Activated CD8-positive, alpha-beta T cell treated with anti-CD3 and anti-CD28 coated beads for 36 hours (primary cell): ENCODE results near the gene SYTL4. TPM values are rescaled to one million over a fixed set of nuclear protein-coding genes. Genes with fewer than 3 reads are reported as not detected.
A peak's percentile ranks its signal among the peaks of the same experiment; 100 is the strongest.

Source experiments
- ATAC-seq: fragments of 200-7000 bp; cut with Tn5 transposase; one replicate; pipeline ENCODE4 v1.10.0; 2021; ENCODE audit warnings: mild to moderate bottlenecking, moderate library complexity
- CTCF ChIA-PET: fragments of 350-600 bp; sonication (Branson Sonifier 250); formaldehyde crosslinking; loops from one replicate; lab custom pipeline; 2021; ENCODE audit warnings: antibody characterized with exemption; lab: Charles Lee
- POLR2A ChIA-PET: fragments of 350-600 bp; sonication (Branson Sonifier 250); formaldehyde crosslinking; loops from one replicate; lab custom pipeline; 2021; ENCODE audit warnings: antibody characterized with exemption; lab: Charles Lee
- DNase-seq: peaks from one replicate; pipeline ENCODE4 v3.0.0-alpha.2; 2020
- H3K27ac Mint-ChIP-seq: one replicate; pipeline ENCODE4 v1.8.0; 2021; ENCODE audit warnings: mild to moderate bottlenecking, mixed read lengths
- H3K27me3 Mint-ChIP-seq: one replicate; pipeline ENCODE4 v1.8.0; 2021; ENCODE audit warnings: mixed read lengths
- H3K36me3 Mint-ChIP-seq: one replicate; pipeline ENCODE4 v1.8.0; 2021; ENCODE audit warnings: low read depth, mixed read lengths
- H3K4me1 Mint-ChIP-seq: one replicate; pipeline ENCODE4 v1.8.0; 2021; ENCODE audit warnings: low read depth, mixed read lengths
- H3K4me3 Mint-ChIP-seq: one replicate; pipeline ENCODE4 v1.8.0; 2021; ENCODE audit warnings: mild to moderate bottlenecking, moderate library complexity, mixed read lengths
- H3K9me3 Mint-ChIP-seq: one replicate; pipeline ENCODE4 v1.8.0; 2021; ENCODE audit warnings: mixed read lengths
- intact Hi-C: fragments of 100-400 bp; cut with micrococcal nuclease; formaldehyde crosslinking; loops from one replicate; pipeline ENCODE4 v1.10.0; 2022
- total RNA-seq, 2 experiments: library from RNA; stranded (reverse); gene quantifications; one replicate each; pipeline ENCODE4 v1.2.3, GENCODE V29; 2021
- TF ChIP-seq, protein P1 (sequence below): fragments of 200-600 bp; IDR thresholded peaks from one replicate; pipeline ENCODE4 v1.8.0; 2022; ENCODE audit warnings: antibody characterized with exemption, mild to moderate bottlenecking

Gene SYTL4
- total RNA-seq, 2 experiments from 2014 or later: not detected

DNA sequence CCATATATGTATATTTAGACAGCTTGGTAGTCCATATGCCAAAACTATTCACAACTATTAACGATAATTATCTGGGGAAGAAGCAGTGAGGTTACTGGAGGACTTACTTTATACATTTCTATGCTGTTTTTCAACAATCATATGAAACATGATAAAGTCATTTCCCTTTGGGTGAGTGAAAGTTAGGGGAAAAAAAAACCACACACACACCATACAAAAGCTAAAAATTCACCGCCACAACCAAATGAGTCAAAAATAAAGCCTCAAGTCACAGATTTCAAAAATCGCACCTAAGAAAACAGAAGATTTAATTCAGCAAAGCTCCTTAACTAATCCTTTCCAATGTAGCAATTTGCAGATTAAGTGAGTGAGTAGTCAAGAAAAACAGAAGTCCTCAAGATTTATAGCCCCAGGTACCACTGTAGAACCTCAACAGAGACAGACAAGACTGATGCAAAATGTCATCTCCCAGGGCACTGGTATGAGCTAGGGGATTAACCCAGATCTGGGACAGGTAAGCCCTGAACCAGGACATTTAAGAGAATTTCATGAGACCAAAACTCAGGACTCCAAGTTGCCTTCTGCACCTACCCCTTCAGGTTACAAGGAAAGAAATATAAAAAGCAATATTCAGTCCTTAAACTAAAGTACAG, 35.1 kb downstream of the SYTL4 start:
- Mint-ChIP-seq H3K27ac (no peak overlapping the region), H3K27me3 (peaks cover 16% of the 10 kb centered on the region), H3K4me3 (no peak overlapping the region), H3K9me3 (no peaks in the 10 kb centered on the region), H3K36me3 (no peaks in the 10 kb centered on the region), H3K4me1 (peaks cover 6% of the 10 kb centered on the region)
- DNase-seq (no peak), ATAC-seq (no peak)
- TF ChIP-seq, protein P1, sequence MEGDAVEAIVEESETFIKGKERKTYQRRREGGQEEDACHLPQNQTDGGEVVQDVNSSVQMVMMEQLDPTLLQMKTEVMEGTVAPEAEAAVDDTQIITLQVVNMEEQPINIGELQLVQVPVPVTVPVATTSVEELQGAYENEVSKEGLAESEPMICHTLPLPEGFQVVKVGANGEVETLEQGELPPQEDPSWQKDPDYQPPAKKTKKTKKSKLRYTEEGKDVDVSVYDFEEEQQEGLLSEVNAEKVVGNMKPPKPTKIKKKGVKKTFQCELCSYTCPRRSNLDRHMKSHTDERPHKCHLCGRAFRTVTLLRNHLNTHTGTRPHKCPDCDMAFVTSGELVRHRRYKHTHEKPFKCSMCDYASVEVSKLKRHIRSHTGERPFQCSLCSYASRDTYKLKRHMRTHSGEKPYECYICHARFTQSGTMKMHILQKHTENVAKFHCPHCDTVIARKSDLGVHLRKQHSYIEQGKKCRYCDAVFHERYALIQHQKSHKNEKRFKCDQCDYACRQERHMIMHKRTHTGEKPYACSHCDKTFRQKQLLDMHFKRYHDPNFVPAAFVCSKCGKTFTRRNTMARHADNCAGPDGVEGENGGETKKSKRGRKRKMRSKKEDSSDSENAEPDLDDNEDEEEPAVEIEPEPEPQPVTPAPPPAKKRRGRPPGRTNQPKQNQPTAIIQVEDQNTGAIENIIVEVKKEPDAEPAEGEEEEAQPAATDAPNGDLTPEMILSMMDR: no peak
- ChIA-PET CTCF (interaction anchor here (1.0 to 1.8 kb wide), 3 partner anchors 10 to 72 kb away, joined by 5 read pairs; no protein-coding TSS in a partner anchor), POLR2A (interaction anchor here (0.6 kb wide), 1 partner anchor 10 kb away, joined by 3 read pairs; no protein-coding TSS in a partner anchor)
- intact Hi-C loops: no loop called here

DNA sequence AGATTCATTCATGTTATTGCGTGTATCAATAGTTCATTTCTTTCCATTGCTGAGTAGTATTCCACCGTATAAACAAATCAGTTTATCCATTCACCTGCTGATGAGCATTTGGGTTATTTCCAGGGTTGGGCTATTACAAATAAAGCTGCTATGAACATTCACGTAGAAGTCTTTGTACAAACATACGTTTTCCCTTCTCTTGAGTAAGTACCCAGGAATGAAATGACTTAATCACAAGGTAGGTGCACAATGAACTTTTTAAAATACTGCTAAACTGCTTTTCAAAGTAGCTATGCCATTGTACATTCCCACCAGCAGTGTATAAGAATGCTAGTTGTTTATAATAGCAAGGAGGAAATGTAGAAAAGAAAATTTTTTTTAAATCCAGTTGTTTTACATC, 35.9 kb downstream of the SYTL4 start:
- TF ChIP-seq, protein P1: no peak
- DNase-seq (no peak), ATAC-seq (no peak)
- H3K9me3 Mint-ChIP-seq: no peaks in the 10 kb centered on the region
- intact Hi-C loops: no loop called here
- H3K27me3 Mint-ChIP-seq: peaks cover 15% of the 10 kb centered on the region
- H3K27ac Mint-ChIP-seq: no peak overlapping the region
- no peaks in the 10 kb centered on the region for H3K36me3 Mint-ChIP-seq
- CTCF ChIA-PET: interaction anchor here (1.5 to 1.8 kb wide), 2 partner anchors 10 to 72 kb away, joined by 5 read pairs; no protein-coding TSS in a partner anchor
- H3K4me1 Mint-ChIP-seq: peaks cover 6% of the 10 kb centered on the region
- POLR2A ChIA-PET: no interaction called here
- no peak overlapping the region for H3K4me3 Mint-ChIP-seq

DNA sequence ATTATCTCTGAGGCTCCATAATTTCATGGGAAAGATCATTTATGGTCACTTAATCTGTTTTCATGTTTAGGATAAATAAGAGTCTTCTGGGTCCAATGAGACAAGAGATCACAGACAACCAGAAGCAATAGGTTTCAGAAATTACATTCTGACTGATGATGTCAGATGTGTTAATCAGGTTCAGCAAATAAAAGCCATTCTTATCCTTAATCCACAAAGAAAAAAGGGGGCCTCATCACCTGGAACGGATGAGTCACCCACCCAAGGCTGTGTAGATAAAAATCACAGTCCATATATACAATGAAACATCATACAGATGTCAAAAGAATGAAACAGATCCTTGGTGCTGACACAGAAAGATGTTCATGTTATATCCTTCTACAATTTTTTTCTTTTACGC, 36.6 kb downstream of the SYTL4 start:
- POLR2A ChIA-PET: no interaction called here
- ATAC-seq: peak; percentile 34
- DNase-seq: peak; percentile 40
- Mint-ChIP-seq H3K36me3 (no peaks in the 10 kb centered on the region), H3K27me3 (peaks cover 15% of the 10 kb centered on the region), H3K4me3 (no peak overlapping the region), H3K27ac (no peak overlapping the region), H3K9me3 (no peaks in the 10 kb centered on the region), H3K4me1 (peaks cover 6% of the 10 kb centered on the region)
- intact Hi-C loops: no loop called here
- CTCF ChIA-PET: no interaction called here
- TF ChIP-seq, protein P1: no peak

DNA sequence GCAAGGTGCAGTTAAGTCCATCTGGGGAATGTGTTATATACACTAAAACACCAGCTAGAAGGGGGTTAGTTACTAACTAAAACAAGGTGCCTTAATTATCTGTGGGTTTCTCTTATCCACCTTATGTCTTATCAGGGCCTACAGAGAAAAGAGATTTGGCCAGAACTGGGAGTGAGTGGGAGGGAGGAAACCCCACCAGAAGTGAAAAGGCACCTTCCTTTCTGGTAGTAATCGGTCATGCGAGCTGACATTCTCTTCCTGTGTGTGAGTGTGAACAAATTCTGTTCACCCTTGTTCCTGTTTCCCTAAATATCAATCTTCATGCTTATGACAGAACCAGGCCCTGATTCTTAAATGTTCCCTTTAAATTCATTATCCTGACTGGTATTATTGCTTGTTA, 44.4 kb downstream of the SYTL4 start:
- intact Hi-C loops: loop anchor here (1.0 kb wide), 1 partner anchor 81 kb away; no protein-coding TSS in a partner anchor
- ATAC-seq (peak; percentile 62), DNase-seq (peak; percentile 32)
- Mint-ChIP-seq H3K4me3 (no peak overlapping the region), H3K27ac (no peak overlapping the region), H3K9me3 (no peaks in the 10 kb centered on the region), H3K4me1 (peaks cover 17% of the 10 kb centered on the region), H3K36me3 (no peaks in the 10 kb centered on the region), H3K27me3 (peaks cover 3% of the 10 kb centered on the region)
- ChIA-PET CTCF (interaction anchor here (1.1 to 9.6 kb wide), 5 partner anchors 9 to 175 kb away, joined by 3 to 172 read pairs (median 5); no protein-coding TSS in a partner anchor), POLR2A (interaction anchor here (0.9 kb wide), 1 partner anchor 81 kb away, joined by 5 read pairs; no protein-coding TSS in a partner anchor)
- TF ChIP-seq, protein P1: no peak

DNA sequence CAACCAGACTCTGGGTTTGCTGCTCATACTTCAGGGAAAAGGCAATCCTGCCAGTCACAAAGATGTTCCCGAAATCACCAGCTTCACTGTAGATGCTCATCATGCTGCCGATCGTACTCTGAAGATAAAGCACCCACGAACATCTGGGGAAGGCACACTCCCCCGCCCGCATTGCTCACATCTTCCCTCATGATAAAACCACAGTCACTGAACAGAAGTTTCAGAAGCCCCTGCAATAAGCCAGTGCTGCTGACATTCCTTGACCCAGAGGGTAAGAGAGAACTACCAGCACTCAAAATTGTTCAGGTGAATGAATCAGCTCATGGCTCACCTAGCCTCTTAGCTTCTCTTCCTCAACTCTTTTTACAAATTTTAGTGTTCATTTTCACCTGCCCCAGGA, 44.8 kb downstream of the SYTL4 start:
- no peaks in the 10 kb centered on the region for H3K36me3 Mint-ChIP-seq
- ChIA-PET POLR2A (interaction anchor here (0.9 kb wide), 2 partner anchors 10 to 81 kb away, joined by 3 to 5 read pairs; no protein-coding TSS in a partner anchor), CTCF (interaction anchor here (0.9 to 9.6 kb wide), 6 partner anchors 10 to 175 kb away, joined by 3 to 172 read pairs (median 4); no protein-coding TSS in a partner anchor)
- no peaks in the 10 kb centered on the region for H3K9me3 Mint-ChIP-seq
- intact Hi-C loops: loop anchor here (1.0 kb wide), 1 partner anchor 81 kb away; no protein-coding TSS in a partner anchor
- H3K4me1 Mint-ChIP-seq: peaks cover 17% of the 10 kb centered on the region
- peak; percentile 70 for DNase-seq
- TF ChIP-seq, protein P1: no peak
- peaks cover 2% of the 10 kb centered on the region for H3K27me3 Mint-ChIP-seq
- H3K27ac Mint-ChIP-seq: no peak overlapping the region
- no peak overlapping the region for H3K4me3 Mint-ChIP-seq
- ATAC-seq: peak; percentile 65
